HepG2 (cell line): ENCODE measurements around the gene RANBP2. TPM values are rescaled to one million over a fixed set of nuclear protein-coding genes. Genes with fewer than 3 reads are reported as not detected.

ENCODE experiments used
- ARNT ChIP-seq: fragments of 450-650 bp; IDR thresholded peaks from 2 replicates; pipeline ENCODE4 v1.6.1; 2017
- CEBPB ChIP-seq: IDR thresholded peaks from 2 replicates; pipeline ENCODE4 v1.6.1; 2011; ENCODE audit warnings: low read depth, low read length, improper control_type of control experiment, borderline replicate concordance
- CEBPG ChIP-seq: IDR thresholded peaks from 2 replicates; pipeline ENCODE4 v1.6.1; 2016
- CHD2 ChIP-seq: IDR thresholded peaks from 2 replicates; pipeline ENCODE4 v1.6.1; 2011; ENCODE audit warnings: low read depth, low read length, improper control_type of control experiment
- E2F2 ChIP-seq: sonication (generic); formaldehyde crosslinking; IDR thresholded peaks from 2 replicates; pipeline ENCODE4 v1.4.0; 2020; ENCODE audit warnings: missing genetic modification reagents, borderline replicate concordance
- EP300 ChIP-seq, 3 experiments: sonication (generic) in 1 of 3; formaldehyde crosslinking in 1 of 3; IDR thresholded peaks; 2 replicates each; pipeline versions ENCODE4 v1.5.1 to v1.6.1; 2011 to 2020; ENCODE audit warnings: low read depth in 2 of 3, low read length in 2 of 3, borderline replicate concordance in 1 of 3, improper control_type of control experiment in 1 of 3, mild to moderate bottlenecking in 1 of 3, missing genetic modification reagents in 1 of 3, moderate library complexity in 1 of 3
- ETS1 ChIP-seq: sonication (generic); formaldehyde crosslinking; IDR thresholded peaks from 2 replicates; pipeline ENCODE4 v1.4.0; 2020; ENCODE audit warnings: missing genetic modification reagents
- EZH2 ChIP-seq: conservative IDR thresholded peaks from 2 replicates; pipeline ENCODE4 v1.6.1; 2012; ENCODE audit warnings: mild to moderate bottlenecking, low read depth, low read length, moderate library complexity
- FOXA3 ChIP-seq: IDR thresholded peaks from 2 replicates; pipeline ENCODE4 v1.6.1; 2016; ENCODE audit warnings: missing genetic modification reagents, missing compliant biosample characterization
- GATAD2A ChIP-seq: IDR thresholded peaks from 2 replicates; pipeline ENCODE4 v1.6.1; 2016
- GLMP ChIP-seq: sonication (generic); formaldehyde crosslinking; IDR thresholded peaks from 2 replicates; pipeline ENCODE4 v1.9.0; 2021; ENCODE audit warnings: missing genetic modification reagents, mild to moderate bottlenecking, borderline replicate concordance
- MAZ ChIP-seq, 2 experiments: sonication (generic) in 1 of 2; formaldehyde crosslinking in 1 of 2; IDR thresholded peaks; 2 replicates each; pipeline versions ENCODE4 v1.5.0 to v1.6.1; 2012 to 2020; ENCODE audit warnings: low read depth in 2 of 2, mild to moderate bottlenecking in 2 of 2, borderline replicate concordance in 1 of 2, improper control_type of control experiment in 1 of 2, low read length in 1 of 2, missing genetic modification reagents in 1 of 2, moderate library complexity in 1 of 2
- NKX3-1 ChIP-seq: sonication (generic); formaldehyde crosslinking; IDR thresholded peaks from 2 replicates; pipeline ENCODE4 v1.5.0; 2020; ENCODE audit warnings: missing genetic modification reagents
- NR2F2 ChIP-seq: IDR thresholded peaks from 2 replicates; pipeline ENCODE4 v1.6.1; 2012; ENCODE audit warnings: low read depth, inconsistent platforms, borderline replicate concordance
- NR2F6 ChIP-seq, 2 experiments: IDR thresholded peaks; 2 replicates each; pipeline ENCODE4 v1.6.1; 2016; ENCODE audit warnings: antibody characterized with exemption in 1 of 2, mild to moderate bottlenecking in 1 of 2
- PHF8 ChIP-seq: sonication (generic); formaldehyde crosslinking; IDR thresholded peaks from 2 replicates; pipeline ENCODE4 v1.5.0; 2020; ENCODE audit warnings: missing genetic modification reagents
- SMAD1 ChIP-seq: sonication (generic); formaldehyde crosslinking; IDR thresholded peaks from 2 replicates; pipeline ENCODE4 v1.4.0; 2020; ENCODE audit warnings: missing genetic modification reagents, low read depth, mild to moderate bottlenecking, borderline replicate concordance
- TCF12 ChIP-seq, 2 experiments: fragments of 450-650 bp in 1 of 2; sonication (generic) in 1 of 2; formaldehyde crosslinking in 1 of 2; IDR thresholded peaks; 2 replicates each; pipeline versions ENCODE4 v1.6.1 to v1.8.0; 2017 to 2022; ENCODE audit warnings: antibody characterized with exemption in 1 of 2, mild to moderate bottlenecking in 1 of 2, missing genetic modification reagents in 1 of 2, moderate library complexity in 1 of 2
- ZBTB39 ChIP-seq: sonication (generic); formaldehyde crosslinking; IDR thresholded peaks from 2 replicates; pipeline ENCODE4 v1.5.0; 2020; ENCODE audit warnings: missing genetic modification reagents
- ZNF263 ChIP-seq: sonication (generic); formaldehyde crosslinking; IDR thresholded peaks from 2 replicates; pipeline ENCODE4 v1.4.0; 2020; ENCODE audit warnings: missing genetic modification reagents
- ZNF264 ChIP-seq: sonication (generic); formaldehyde crosslinking; IDR thresholded peaks from 2 replicates; pipeline ENCODE4 v1.4.0; 2020; ENCODE audit warnings: missing genetic modification reagents
- ZNF451 ChIP-seq: sonication (generic); formaldehyde crosslinking; IDR thresholded peaks from 2 replicates; pipeline ENCODE4 v1.5.0; 2020; ENCODE audit warnings: mild to moderate bottlenecking, missing genetic modification reagents
- ZNF776 ChIP-seq: sonication (generic); formaldehyde crosslinking; IDR thresholded peaks from 2 replicates; pipeline ENCODE4 v1.4.0; 2020; ENCODE audit warnings: mild to moderate bottlenecking, missing genetic modification reagents
- ZNF782 ChIP-seq: sonication (generic); formaldehyde crosslinking; IDR thresholded peaks from 2 replicates; pipeline ENCODE4 v1.4.0; 2020; ENCODE audit warnings: missing genetic modification reagents, mild to moderate bottlenecking, borderline replicate concordance
- polyA plus RNA-seq, 8 experiments: library from polyadenylated mRNA; depleted of rRNA in 3 of 8; stranded (reverse) in 7 of 8; unstranded in 1 of 8; fragments of >200 nt; fragmentation: Illumina TruSeq in 4 of 8; extraction: Trizol in 4 of 8; gene quantifications; 2 replicates each; pipeline versions ENCODE4 v1.2.1 to v1.2.3, GENCODE V29; 2011 to 2016; ENCODE audit warnings: low read depth in 4 of 8, missing spikeins in 1 of 8, mixed read lengths in 1 of 8; ENCODE audit not compliant: insufficient read depth in 1 of 8
- total RNA-seq, 5 experiments: library from RNA; depleted of rRNA; stranded (reverse); fragments of >200 nt; fragmentation: Illumina TruSeq; extraction: Trizol; gene quantifications; 2 replicates each; pipeline ENCODE4 v1.2.3, GENCODE V29; 2016; ENCODE audit warnings: low read depth in 1 of 5

The RANBP2 gene
- total and polyA plus RNA-seq, 2 of the 13 experiments (the other 11 are each of a cell fraction or from before 2014, with no cell fraction given) = 12.2 to 87.0 TPM

GRCh38 chr2:108823286-108823685, 104.0 kb downstream of the RANBP2 start (continued):
- TF ChIP-seq SMAD1 (no peak), EZH2 (no peak), E2F2 (CRISPR knock-in tag) (no peak), NKX3-1 (CRISPR knock-in tag) (no peak), PHF8 (CRISPR knock-in tag) (no peak), EP300 (IDR thresholded peaks at IDR 0.05; ENCODE audit: low read depth in 2 of 2, low read length in 2 of 2) (peak in 1 of 2 experiments; percentile 28; a peak in 1 of 4 replicates), EP300 (CRISPR knock-in tag; IDR thresholded peaks at IDR 0.05; ENCODE audit: borderline replicate concordance) (no peak), CEBPB (peak; percentile 67), CEBPG (peak; percentile 68; the same call in 1 of the 2 replicates), CHD2 (no peak), GATAD2A (peak; percentile 63), NR2F6 (IDR thresholded peaks at IDR 0.05) (0 out of 2 replicates have a peak, but pooled peaks have one; percentile 51), NR2F6 (CRISPR knock-in tag; IDR thresholded peaks at IDR 0.05) (peak; percentile 53; the same call in 1 of the 2 replicates), TCF12 (IDR thresholded peaks at IDR 0.05) (no peak), TCF12 (CRISPR knock-in tag; IDR thresholded peaks at IDR 0.05) (no peak), FOXA3 (CRISPR knock-in tag) (peak; percentile 74), ZNF776 (CRISPR knock-in tag) (no peak), NR2F2 (peak; percentile 51; the same call in 1 of the 2 replicates), ZBTB39 (CRISPR knock-in tag) (no peak), ZNF782 (CRISPR knock-in tag) (no peak), GLMP (CRISPR knock-in tag) (no peak), ZNF264 (CRISPR knock-in tag) (no peak), ZNF451 (CRISPR knock-in tag) (no peak), ARNT (no peak), ETS1 (CRISPR knock-in tag) (no peak), MAZ (IDR thresholded peaks at IDR 0.05; ENCODE audit: borderline replicate concordance, low read depth, low read length) (no peak), MAZ (CRISPR knock-in tag; IDR thresholded peaks at IDR 0.05; ENCODE audit: low read depth) (no peak), ZNF263 (CRISPR knock-in tag) (no peak)
